ENCODE measurements around the gene TIMP3.
"Not testable (repeated sequence)": the region's sequence is repeated elsewhere in the genome, so short reads cannot be mapped to it uniquely, and the experiment has no call there.

DNA sequence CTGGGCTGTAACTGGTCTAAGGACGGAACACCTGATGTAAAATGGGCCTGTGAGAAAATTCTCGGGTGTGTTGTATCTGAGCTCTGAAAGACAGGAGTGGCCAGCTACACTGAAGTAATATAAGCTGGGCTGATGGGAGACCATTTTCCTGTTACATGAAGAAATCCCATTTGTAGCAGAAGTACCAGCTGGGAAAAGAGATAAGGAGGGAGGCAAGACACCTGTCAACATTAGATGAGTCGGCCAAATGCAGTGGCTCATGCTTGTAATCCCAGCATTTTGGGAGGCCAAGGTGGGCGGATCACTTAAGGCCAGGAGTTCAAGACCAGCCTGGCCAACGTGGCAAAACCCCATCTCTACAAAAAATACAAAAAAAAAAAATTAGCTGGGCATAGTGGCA, 72.1 kb downstream of the TIMP3 start:
- not testable (repeated sequence) for TF ChIP-seq EZH2 (IDR thresholded peaks at IDR 0.05; ENCODE audit: borderline replicate concordance, low read length)
- TF ChIP-seq, protein P1, sequence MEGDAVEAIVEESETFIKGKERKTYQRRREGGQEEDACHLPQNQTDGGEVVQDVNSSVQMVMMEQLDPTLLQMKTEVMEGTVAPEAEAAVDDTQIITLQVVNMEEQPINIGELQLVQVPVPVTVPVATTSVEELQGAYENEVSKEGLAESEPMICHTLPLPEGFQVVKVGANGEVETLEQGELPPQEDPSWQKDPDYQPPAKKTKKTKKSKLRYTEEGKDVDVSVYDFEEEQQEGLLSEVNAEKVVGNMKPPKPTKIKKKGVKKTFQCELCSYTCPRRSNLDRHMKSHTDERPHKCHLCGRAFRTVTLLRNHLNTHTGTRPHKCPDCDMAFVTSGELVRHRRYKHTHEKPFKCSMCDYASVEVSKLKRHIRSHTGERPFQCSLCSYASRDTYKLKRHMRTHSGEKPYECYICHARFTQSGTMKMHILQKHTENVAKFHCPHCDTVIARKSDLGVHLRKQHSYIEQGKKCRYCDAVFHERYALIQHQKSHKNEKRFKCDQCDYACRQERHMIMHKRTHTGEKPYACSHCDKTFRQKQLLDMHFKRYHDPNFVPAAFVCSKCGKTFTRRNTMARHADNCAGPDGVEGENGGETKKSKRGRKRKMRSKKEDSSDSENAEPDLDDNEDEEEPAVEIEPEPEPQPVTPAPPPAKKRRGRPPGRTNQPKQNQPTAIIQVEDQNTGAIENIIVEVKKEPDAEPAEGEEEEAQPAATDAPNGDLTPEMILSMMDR (conservative IDR thresholded peaks at IDR 0.05 in 1 of 2, IDR thresholded peaks at IDR 0.05 in 1 of 2; ENCODE audit: extremely low read depth in 1 of 2, insufficient read depth in 1 of 2, low read depth in 1 of 2, low read length in 2 of 2): not testable (repeated sequence)
